ENCODE data around the gene UBE2D2. TPM values are rescaled to one million over a fixed set of nuclear protein-coding genes. Genes with fewer than 3 reads are reported as not detected.

Gene UBE2D2
- total and polyA plus RNA-seq, 9 donors = 66.8 to 230 (median 117) TPM

DNA sequence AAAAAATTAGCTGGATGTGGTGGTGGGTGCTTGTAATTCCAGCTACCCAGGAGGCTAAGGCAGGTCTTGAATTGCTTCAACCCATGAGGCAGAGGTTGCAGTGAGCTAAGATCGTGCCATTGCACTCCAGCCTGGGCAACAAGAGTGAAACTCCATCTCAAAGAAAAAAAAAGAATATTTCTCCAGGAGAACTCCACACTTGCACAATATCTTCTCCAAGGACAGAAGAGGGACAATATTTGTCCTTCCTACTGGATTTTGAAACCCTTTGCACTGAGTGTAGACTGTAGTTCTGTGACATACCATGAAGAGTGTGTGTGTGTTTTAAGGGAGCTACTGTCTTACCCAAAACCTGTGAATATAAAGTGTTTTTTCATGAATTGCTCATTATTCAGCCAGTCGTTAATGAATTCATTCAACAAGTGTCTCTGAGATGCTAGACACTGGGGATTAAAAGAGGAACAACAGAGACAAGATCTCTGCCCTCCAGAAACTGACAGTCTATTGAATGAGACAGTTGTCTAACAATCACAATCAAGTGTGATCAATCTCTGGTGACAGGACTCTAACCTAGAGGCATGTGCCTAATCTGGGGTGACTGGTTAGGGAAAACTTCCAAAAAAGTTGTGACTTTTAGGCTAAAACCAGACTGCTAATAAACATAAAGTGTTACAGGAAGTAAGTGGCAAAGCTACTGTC is 9.8 kb upstream of the UBE2D2 start:
- 66 to 74% (median 66%) methylated on average over 2 of the region's 2 CpGs for WGBS, 3 donors
- intact Hi-C loops (cut with DNase I) = no loop called here

GRCh38 chr5:139552893-139553575 is 8.1 kb upstream of the UBE2D2 start:
- intact Hi-C loops (cut with DNase I) = no loop called here
- no peaks in the 10 kb centered on the region for H3K27me3 ChIP-seq
- H3K27ac ChIP-seq = no peak overlapping the region
- H3K4me3 ChIP-seq = no peak overlapping the region
- no peak for TF ChIP-seq CTCF (IDR thresholded peaks at IDR 0.05)
- TF ChIP-seq POLR2A (IDR thresholded peaks at IDR 0.05) = no peak
- no peak for TF ChIP-seq EP300 (IDR thresholded peaks at IDR 0.05)
- H3K4me1 ChIP-seq (ENCODE audit: insufficient read depth) = no peaks in the 10 kb centered on the region
- 91 to 93% (median 93%) methylated on average over 11 of the region's 11 CpGs for WGBS, 3 donors
- no peak for DNase-seq
- no peaks in the 10 kb centered on the region for H3K36me3 ChIP-seq
- no peaks in the 10 kb centered on the region for H3K9me3 ChIP-seq

More for the DNA sequence above, 9.8 kb upstream of the UBE2D2 start:
- H3K4me3 ChIP-seq = no peak overlapping the region
- H3K27ac ChIP-seq = no peak overlapping the region
- DNase-seq = no peak
- H3K4me1 ChIP-seq (ENCODE audit: insufficient read depth) = no peaks in the 10 kb centered on the region
- no peaks in the 10 kb centered on the region for H3K36me3 ChIP-seq
- H3K27me3 ChIP-seq = no peaks in the 10 kb centered on the region
- no peak for TF ChIP-seq POLR2A (IDR thresholded peaks at IDR 0.05)
- TF ChIP-seq EP300 (IDR thresholded peaks at IDR 0.05) = no peak
- TF ChIP-seq CTCF (IDR thresholded peaks at IDR 0.05) = no peak
- no peaks in the 10 kb centered on the region for H3K9me3 ChIP-seq

GRCh38 chr5:139554264-139554663 is 6.9 kb upstream of the UBE2D2 start:
- 73 to 82% (median 77%) methylated on average over 4 of the region's 4 CpGs for WGBS, 3 donors

DNA sequence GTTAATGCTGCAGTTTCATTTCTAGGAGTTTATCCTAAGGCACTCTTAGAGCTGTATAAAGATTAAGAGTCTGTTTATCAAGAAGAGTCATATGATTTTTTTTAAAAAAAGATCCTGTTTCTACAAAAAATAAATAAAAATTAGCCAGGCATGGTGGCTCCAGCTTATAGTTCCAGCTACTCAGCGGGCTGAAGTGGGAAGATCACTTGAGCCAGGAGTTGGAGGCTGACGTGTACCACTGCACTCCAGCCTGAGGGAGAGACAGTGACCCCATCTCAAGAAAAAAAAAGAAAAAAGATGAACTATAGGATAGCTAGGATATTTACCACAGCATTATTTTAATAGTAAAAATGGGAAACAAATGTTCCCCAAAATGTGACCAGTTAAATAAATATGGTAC is 3.3 kb upstream of the UBE2D2 start:
- intact Hi-C loops (cut with DNase I) = no loop called here

More at GRCh38 chr5:139554264-139554663, 6.9 kb upstream of the UBE2D2 start:
- Histone ChIP-seq H3K27me3 (no peaks in the 10 kb centered on the region), H3K4me3 (no peak overlapping the region), H3K36me3 (no peaks in the 10 kb centered on the region), H3K27ac (no peak overlapping the region), H3K4me1 (ENCODE audit: insufficient read depth) (no peaks in the 10 kb centered on the region), H3K9me3 (no peaks in the 10 kb centered on the region)
- TF ChIP-seq POLR2A (IDR thresholded peaks at IDR 0.05) (no peak), EP300 (IDR thresholded peaks at IDR 0.05) (no peak)
- DNase-seq = no peak
- intact Hi-C loops (cut with DNase I) = no loop called here

More for the DNA sequence above, 3.3 kb upstream of the UBE2D2 start:
- no peaks in the 10 kb centered on the region for H3K27me3 ChIP-seq
- no peaks in the 10 kb centered on the region for H3K36me3 ChIP-seq
- H3K27ac ChIP-seq = no peak overlapping the region
- DNase-seq = no peak
- TF ChIP-seq POLR2A (IDR thresholded peaks at IDR 0.05) (no peak), CTCF (IDR thresholded peaks at IDR 0.05) (no peak), EP300 (IDR thresholded peaks at IDR 0.05) (no peak)
- no peak overlapping the region for H3K4me3 ChIP-seq
- 49 to 62% (median 54%) methylated on average over 2 of the region's 2 CpGs for WGBS, 3 donors
- H3K4me1 ChIP-seq (ENCODE audit: insufficient read depth) = peaks cover 3% of the 10 kb centered on the region
- H3K9me3 ChIP-seq = no peaks in the 10 kb centered on the region

All from ovary (tissue), 9 donors.